ENCODE measurements around the gene ZMYM2.

ZMYM2 gene

DNA sequence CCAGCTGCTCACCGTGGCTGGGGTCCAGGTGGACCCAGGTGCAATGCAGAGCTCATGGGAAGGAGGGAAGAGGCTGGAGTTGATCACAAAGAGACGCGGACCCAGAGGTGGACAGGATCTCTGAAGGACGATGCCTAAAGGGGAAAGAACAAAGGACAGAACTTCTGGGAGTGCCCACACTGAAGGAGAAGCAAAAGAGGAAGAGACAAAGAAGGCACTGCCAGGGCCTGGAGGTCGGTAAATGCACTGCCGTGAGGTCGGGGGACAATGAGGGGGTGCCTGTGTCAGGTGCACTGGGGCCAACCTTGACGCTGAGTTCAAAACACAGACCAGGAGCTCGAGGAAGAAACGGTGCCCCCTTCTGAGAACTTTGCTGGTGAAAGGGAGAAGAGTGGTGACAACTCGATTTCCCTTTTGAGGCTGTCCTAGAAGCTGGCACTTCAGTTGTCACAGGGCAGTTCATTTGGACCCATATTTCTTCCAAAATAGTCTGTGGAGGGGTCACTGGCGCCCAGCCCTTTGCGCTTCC is 146.7 kb downstream of the ZMYM2 start:
- no peak for DNase-seq (ENCODE audit: low spot score)

DNA sequence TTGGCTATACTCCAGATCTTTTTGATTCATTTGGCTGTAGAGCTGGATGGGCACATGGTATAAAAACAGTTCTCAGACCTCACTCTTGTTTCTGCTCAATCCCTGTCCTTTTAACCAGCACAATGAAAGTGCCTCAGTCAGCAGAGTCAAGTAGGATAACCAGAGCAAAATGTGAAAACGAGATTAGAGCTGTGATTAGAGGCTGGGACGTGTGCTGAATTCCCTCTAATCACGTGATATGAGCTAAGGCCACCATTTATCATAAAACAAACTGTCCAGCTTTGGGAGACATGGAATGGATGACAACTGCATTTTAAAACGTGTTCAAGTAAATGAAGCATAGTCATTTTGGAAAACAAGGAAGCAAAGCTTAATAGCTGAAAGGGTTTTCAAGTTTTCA is 148.2 kb downstream of the ZMYM2 start:
- DNase-seq (ENCODE audit: low spot score) = no peak

DNA sequence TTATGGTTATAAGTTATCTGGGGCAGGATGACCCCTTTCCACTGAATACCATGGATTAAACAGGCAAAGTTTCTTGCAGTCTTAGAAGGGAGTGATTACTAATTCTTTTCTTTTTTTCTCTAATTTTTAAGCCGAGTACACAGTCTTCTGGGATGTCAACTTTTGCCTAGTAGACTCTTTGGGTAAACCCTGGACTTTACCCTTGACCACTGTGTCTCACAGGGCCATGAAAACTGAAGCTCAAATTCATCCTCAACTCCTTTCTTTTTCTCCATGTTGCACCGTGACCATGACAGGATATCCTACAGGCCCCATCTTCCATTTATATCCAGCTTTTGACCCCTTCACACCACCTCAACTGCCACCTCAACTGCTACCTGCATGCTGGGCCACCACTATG is 150.5 kb downstream of the ZMYM2 start:
- DNase-seq (ENCODE audit: low spot score) = no peak

DNA sequence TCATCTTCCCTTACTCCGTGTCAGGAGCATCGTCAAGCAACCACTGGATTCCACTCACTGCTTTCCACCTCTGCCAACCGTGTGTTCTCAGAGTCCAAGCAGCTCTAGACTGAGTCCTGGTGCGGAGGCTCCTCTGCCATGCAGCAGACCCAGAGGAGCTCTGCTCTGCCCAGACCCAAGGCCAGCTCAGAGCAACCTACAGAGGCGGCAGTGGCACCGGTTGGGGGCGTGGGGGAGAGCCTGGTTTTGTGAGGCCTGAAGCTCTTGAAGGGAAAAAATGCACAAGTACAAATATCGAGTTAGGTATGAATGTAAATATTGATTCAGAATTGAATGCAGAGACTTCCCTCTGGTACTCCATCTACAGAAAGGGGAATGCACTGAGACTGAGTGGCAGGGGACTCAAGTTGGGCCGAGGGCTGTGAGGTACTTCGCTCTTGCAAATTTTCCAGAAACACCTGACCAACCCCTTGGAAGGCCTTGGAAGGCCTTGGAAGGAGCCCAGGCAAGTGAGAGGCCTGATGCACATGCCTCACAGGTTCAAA is 155.6 kb downstream of the ZMYM2 start:
- DNase-seq (ENCODE audit: low spot score) = no peak

DNA sequence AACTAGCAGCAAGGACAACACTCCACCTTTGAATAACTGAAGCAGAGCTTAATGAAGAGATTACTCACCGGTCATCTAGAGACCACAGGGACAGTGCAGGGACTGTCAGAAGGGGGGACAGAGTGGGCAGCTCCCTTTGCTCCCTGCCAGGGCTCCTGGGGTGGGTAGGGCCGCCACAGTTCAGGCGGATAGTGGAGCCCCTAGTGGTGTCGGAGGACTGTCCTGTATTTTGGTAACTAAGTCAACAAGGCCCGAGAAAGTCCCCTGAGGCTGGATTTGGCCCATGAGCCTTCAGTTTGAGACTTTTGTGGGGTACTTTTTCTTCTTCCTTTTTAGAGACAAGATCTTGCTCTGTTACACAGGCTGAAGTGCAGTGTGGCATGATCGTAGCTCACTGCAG is 157.7 kb downstream of the ZMYM2 start:
- no peak for DNase-seq (ENCODE audit: low spot score)

DNA sequence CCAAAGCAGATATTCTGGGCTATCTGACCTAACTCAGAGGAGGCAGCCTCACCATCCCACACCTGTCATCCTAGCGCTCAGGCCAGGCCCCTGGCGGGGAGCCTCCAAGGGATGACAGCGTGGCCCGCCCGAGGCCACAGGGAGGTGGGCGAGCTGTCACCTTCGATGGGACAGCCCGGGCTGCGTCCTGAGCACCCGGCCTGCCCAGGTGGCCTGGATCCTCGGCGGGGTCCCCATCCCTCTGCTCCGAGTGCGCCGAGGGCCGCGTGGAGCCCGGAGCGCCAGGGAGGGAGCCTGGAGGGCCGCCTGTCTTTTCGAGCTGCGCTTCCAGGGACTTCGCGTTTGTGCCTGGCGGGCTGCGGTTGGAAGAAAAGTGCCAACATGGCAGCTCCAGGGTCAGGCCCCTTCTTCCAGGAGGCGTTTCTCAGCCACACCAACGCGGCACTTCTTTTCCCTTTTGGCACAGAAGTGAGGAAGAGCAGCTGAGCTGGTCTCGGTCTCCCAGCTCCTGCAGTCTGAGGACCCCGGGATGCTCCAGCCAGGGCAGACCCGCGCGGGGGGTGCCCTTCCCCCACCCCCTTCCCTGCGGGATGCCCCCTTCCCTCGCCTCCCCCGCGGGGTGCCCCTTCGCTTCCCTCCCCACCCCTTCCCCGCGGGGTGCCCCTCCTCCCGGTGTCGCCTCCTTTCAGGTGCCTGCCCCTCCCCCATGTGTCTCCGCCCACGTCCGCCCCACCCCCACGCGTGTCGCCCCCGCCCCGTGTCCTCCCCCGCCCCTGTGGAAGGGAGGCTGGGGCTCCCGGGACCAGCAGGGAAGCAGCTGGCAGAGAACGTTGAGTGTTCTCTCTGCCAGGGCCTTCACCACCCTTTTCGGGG is 160.0 kb downstream of the ZMYM2 start:
- DNase-seq (ENCODE audit: low spot score) = peak; percentile 61

DNA sequence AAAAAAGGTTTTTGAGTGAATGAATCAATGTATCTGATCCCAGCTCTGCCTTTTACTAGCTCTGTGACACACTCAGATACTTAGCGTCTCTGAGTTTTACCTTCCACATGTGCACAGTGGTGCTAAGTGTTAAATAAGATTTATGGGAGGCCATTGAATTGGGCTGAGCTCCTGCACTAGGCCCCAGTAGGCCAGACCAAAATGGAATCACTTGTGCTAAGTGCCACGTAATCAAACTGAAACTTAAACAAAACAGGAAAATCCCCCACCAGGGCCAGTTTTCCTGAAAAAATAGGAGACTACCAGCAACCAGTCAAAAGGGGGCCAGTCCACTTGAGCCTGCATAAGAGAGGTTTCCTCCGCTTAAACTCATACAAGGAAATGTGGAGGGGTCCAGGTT is 161.4 kb downstream of the ZMYM2 start:
- DNase-seq (ENCODE audit: low spot score) = no peak

DNA sequence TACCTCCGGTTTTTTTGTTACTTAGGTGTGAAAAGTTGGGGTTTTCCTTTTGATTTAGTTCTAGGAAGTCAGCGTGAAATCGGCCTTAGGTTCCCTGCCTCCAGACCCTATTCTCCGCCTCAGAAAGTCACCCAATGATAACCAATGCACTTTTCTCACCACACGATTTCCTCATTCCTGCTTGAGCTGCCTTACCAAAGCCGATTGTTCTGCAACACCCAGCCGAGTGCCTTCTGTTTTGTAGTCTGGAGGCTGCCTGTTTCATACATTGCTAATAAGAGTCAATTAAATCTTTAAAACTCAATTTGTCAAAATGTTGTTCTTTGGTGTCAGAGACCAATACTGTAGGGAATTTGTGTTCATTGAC is 162.6 kb downstream of the ZMYM2 start:
- no peak for DNase-seq (ENCODE audit: low spot score)

DNA sequence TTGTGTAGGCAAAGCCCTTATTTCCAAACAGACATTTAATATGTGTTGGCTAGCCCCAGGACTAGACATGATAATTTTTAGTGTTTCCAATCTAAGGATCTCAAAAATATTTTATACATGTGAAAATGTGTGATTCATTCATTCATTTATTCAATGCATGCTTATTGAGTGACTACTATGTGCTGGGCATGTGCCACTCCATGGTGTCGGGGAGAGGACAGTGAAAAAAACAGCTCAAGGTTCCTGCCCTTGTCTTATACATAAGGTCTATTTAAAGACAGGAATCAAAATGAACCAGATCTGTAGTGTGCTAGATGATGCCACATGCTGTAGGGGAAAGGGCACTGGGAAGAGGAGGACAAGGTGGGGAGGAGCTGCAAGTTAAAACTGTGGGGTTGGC is 165.8 kb downstream of the ZMYM2 start:
- no peak for DNase-seq (ENCODE audit: low spot score)

DNA sequence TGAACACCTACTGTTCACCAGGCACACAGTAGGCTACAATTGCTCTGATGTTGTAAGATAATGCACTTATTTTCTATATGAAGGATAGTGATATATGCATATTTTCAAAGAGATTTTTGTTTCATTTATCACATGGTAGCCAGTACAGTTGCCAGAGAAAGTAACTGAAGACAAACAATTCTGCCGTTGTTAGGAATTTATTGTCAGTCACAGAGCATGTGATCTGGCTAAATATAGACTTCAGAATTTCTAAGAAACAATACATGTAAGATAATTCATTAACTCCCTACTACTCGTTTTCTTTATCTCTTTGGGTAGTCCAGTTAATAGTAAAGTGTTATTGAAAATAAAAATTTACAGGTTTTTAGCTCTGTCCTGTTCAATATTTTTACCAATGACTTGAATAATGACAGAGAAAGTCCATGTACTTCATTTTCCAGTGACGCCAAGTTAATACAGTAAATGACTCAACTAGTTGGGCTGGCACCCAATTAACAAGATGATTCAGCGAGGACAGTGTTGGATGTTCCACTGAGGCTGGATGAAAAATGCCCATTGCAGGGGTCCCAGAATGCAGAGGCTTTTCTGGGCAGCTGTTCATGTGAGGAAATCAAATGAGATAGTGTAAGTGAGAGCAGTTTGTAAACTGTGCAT is 166.7 kb downstream of the ZMYM2 start:
- no peak for DNase-seq (ENCODE audit: low spot score)

DNA sequence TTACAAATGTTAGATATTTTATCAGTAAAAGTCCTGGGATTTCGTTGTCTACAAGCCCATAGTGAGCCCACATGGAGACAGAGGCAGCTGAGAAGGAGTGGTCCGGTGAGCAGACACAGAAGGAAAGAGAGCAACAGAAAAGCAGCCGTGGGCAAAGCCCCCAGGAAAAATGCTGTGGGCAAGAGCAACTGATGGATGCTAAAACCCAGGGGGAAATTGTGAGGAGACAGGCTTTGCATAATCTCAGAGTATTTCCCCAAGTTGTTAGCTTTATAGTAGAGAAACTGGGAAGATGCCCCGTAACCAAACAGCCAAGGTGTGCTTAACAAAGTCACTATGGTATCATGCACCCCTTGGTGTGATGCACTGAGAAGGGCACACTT is 167.2 kb downstream of the ZMYM2 start:
- DNase-seq (ENCODE audit: low spot score) = no peak

DNA sequence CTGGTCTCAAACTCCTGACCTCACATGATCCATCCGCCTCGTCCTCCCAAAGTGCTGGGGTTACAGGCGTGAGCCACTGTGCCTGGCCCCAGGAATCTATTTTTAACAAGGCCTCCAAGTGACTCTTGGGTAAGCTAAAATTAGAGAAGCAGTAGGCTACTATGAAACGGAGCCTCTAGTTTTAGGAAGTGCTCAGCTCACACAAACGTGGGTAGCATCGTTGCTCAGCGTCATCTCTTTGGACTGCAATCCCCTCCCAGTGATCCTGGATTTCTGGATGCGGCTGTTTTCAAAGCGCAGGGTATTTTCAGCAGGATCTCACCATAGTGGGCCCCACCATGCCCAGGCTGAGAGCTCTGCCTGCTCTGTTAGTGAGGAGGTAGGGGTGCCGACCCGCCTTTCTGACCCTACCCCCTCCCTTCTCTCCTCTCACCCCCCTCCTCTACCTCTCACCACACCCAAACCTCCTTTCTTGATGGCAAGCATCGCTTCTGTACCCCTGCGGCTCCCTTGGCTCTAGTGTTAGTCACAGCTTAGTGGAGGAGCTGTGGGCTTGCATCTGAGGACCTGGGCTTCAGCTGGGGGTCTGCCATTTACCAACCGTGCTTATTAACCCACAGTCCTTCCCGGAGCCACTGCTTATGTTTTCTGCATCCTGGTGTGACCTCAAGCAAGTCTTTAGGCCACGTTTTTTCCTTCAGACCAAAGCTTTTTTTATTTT is 168.2 kb downstream of the ZMYM2 start:
- no peak for DNase-seq (ENCODE audit: low spot score)

DNA sequence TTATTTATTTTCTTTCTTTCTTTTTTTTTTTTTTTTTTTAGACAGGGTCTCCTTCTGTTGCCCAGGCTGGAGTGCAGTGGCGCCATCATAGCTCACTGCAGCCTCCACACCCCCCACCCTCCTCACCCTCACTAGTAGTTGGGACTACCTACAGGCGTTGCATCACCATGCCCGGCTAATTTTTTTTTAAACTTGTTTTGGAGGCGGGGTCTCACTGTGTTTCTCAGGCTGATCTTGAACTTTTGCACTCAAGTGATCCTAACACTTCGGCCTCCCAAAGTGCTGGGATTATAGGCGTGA is 168.7 kb downstream of the ZMYM2 start:
- DNase-seq (ENCODE audit: low spot score) = no peak

DNA sequence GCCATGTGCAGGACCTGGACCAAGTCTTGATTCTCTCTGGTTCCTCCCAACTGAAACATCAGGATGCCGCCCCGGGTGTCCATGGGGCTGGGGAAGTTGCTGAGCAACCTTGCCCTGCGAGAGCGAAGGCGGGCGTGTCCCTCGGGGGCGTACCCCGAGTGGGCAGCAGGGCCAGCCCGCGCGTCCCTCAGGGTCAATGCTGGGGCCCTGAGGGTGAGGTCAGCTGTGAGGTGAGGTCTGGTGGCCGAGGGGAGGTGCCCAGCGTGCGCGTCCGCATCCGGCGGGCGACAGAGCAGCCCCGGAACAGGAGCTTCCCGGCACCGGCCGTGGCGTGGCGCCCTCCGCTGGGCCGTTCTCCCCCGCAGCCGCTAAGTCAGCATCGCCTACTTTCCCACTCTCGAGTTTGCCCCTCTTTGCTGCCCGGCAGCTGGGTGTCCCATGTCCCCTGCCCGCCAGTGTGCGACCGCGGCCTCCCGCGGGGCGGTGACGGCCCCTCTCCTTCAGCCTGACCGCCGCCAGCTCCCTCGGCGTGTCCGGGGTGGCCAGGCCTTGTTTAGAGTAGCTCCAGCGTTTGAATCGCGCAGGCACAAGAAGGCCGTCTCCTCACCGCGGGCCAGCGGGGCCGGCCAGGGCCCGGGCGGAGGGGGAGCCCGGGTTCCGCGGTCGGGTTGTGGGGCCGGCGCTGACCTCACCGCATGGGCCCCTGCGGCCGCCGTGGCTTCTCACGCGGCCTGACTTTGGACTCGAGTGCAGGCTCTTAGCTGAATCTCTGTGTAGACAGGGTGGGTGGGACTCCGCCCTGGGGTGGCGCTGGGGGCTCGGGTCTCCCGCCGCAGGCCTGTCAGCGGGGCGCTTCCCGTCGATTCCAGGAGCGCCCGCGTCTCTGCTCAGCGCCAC is 169.3 kb downstream of the ZMYM2 start:
- DNase-seq (ENCODE audit: low spot score) = peak; percentile 11

DNA sequence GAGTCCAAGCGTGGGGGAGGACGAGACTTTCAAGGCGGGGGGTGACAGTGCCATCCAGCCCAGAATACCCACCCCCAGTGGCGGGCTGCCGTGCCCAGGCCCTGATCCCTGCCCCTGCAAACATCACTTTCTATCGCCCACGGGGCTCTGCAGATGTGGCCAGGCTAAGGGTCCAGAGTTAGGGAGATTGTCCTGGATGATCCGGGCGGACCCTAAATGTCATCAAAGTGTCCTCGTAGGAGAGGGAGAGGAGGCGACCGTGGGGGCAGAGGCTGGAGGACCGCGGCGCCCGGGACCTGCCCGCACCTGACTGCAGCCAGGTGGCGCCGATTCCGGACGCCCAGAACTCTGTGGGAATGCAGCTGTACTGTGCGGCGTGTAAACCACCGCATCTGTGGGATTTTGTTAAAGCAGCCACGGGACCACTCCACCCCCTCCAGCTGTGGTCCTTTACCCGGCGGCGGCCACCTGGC is 170.0 kb downstream of the ZMYM2 start:
- DNase-seq (ENCODE audit: low spot score) = no peak

DNA sequence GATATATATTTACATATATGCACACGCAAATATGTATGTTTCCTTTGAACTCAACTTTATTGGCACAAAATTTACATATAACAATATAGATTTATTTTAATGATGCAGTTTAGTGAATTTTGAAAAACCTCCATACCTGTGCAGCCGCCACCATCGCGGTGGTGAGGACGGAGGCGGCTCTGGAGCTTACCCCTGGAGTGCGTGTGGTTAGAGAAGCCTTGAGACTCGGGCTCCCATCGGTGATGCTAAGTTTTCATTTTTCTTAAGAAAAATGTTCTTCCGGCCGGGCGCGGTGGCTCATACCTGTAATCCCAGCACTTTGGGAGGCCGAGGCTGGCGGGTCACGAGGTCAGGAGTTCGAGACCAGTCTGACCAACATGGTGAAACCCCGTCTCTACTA is 170.5 kb downstream of the ZMYM2 start:
- DNase-seq (ENCODE audit: low spot score) = no peak

DNA sequence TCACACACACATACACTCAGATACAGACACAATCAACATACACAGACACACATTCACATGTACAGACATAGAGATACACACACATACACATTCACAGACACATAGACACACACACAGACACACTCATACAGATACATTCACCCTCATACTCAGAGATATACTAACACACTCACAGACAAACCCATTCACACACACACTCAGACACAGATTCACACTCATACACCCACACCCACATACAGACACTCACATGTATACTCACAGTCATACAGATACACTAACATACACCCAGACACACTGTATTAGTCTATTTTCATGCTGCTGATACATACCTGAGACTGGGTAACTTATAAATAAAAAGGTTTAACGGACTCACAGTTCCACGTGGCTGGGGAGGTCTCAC is 171.5 kb downstream of the ZMYM2 start:
- no peak for DNase-seq (ENCODE audit: low spot score)

DNA sequence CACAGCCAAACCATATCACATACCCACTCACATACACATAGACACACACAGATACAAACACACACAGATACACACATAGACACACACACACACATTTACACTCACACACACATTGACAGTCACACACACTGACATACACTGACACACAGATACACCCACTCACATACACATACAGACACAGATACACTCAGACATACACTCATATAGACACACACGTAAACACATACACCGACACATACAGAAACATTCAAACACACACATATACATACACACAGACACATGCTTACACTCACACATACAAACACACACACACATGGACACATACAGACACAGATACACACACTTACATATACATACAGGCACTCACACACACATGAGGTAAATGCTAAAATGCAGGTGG is 172.1 kb downstream of the ZMYM2 start:
- DNase-seq (ENCODE audit: low spot score) = no peak

DNA sequence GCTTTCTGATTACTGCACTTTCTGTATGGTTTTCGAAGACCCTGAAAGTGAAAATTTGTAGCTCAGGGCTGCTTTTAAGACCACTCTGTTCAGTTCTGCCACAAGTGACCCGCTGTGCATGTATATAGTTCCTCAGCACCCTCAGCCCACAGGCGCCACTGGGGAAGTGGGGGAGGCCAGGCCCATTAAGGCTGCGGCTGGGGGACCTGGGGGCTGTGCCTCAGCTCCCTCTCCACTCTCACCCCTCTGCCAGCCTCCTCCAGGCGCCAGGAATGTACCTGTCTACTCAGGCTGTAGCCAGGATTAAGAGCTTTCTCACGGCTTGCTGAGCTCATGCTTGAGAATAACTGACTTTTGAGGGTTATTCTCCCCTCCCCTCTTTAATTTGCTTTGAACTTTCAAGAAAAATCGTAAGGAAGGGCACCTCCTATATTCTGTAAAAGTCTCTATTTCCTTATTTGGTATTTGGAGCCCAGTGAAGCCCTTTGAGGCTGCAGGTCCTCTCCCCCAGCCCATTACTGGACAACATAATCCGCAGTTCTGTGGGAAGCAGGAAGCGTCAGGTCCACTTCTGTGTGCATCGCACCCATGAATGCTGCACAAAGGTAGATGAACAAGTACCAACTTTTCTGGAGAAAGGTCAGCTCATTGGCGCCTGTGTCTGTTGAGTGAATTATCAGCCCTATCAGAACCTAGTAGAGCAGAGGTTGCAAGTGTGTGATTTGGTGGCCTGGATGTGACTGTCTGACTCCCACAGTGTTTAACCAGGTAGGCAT is 172.7 kb downstream of the ZMYM2 start:
- no peak for DNase-seq (ENCODE audit: low spot score)

DNA sequence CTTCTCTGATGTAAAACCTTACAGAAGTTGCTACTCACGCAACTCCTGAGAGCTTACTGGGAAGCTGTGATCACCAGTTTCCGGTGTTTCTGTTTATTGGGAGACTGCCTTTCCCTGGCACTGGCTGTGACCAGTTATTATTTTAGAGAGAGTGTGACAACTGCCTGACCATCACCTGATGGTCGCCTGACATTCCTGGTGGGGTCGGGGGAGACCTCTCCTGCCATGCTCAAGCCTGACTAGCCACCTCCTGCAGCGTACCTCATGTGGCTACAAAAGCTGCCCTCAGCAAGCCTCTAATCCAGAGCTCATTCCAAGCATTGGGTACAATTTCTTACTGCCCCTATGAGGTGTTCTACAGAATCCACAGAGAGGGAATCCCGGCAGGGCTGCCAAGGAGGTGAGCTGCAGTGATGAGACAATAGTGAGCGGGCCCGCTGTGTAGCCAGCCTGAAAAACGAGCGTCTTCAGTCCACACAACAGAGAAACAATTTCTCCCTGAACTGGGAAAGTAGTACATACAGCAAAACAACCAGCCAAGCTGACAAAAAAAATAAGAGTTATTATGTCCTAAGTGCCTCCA is 173.6 kb downstream of the ZMYM2 start:
- DNase-seq (ENCODE audit: low spot score) = no peak

Data from CD4-positive, alpha-beta T cell treated with Interleukin-6 at 100 ng/mL for 8 hours (primary cell).